ENCODE results near the gene CFL1. TPM values are rescaled to one million over a fixed set of nuclear protein-coding genes. Genes with fewer than 3 reads are reported as not detected.

CFL1 gene
- total and polyA plus RNA-seq, 2 experiments from 2014 or later = 1,393 to 2,124 TPM

- no peaks in the 10 kb centered on the region for H3K79me2 ChIP-seq (replicated peaks; ENCODE audit: insufficient read depth)
These were observed 10.9 kb upstream of the CFL1 start for GRCh38 chr11:65868907-65869306.

GRCh38 chr11:65868076-65868667, 10.2 kb upstream of the CFL1 start:
- peak overlapping the region; percentile 83; the same call in 1 of the 2 replicates for H2AFZ ChIP-seq
- H3K27me3 ChIP-seq (ENCODE audit: insufficient read depth) = peaks cover 29% of the 10 kb centered on the region
- Mint-ChIP-seq H3K4me1 (peaks cover 8% of the 10 kb centered on the region), H3K4me3 (peak overlapping the region; percentile 91), H3K27me3 (ENCODE audit: insufficient read depth, low read depth, poor library complexity) (peaks cover 43% of the 10 kb centered on the region), H3K27ac (0 out of 2 replicates have a peak overlapping the region, but pooled peaks have one; percentile 82), H3K36me3 (ENCODE audit: low read depth) (peaks cover 21% of the 10 kb centered on the region), H3K9me3 (no peaks in the 10 kb centered on the region; the same call in 2 of the 3 replicates)
- ATAC-seq (peak; percentile 73), DNase-seq (ENCODE audit: low spot score) (peak; percentile 88)
- H3F3A ChIP-seq (replicated peaks; ENCODE audit: low read depth) = peaks cover 9% of the 10 kb centered on the region; the same call in 1 of the 2 replicates
- no peaks in the 10 kb centered on the region for H3K4me1 ChIP-seq (ENCODE audit: insufficient read depth)
- H3K36me3 ChIP-seq (ENCODE audit: insufficient read depth) = no peaks in the 10 kb centered on the region; the same call in 1 of the 2 replicates
- H3K27ac ChIP-seq (ENCODE audit: low read depth) = no peak overlapping the region
- no peaks in the 10 kb centered on the region for H3K9me2 ChIP-seq (ENCODE audit: insufficient read depth)
- no peak for TF ChIP-seq CTCF (conservative IDR thresholded peaks at IDR 0.05; ENCODE audit: low read depth in 2 of 2)
- TF ChIP-seq NANOG (IDR thresholded peaks at IDR 0.05; ENCODE audit: borderline replicate concordance) = no peak
- no peak for TF ChIP-seq ZNF331 (CRISPR knock-in tag; IDR thresholded peaks at IDR 0.05; ENCODE audit: low read depth)
- no peak for TF ChIP-seq STAT1 (IDR thresholded peaks at IDR 0.05; ENCODE audit: unreplicated experiment)
- TF ChIP-seq ETS1 (IDR thresholded peaks at IDR 0.05) = peak; percentile 92
- no peak for TF ChIP-seq REST (IDR thresholded peaks at IDR 0.05; ENCODE audit: unreplicated experiment)
- peak; percentile 26; the same call in 1 of the 2 replicates for TF ChIP-seq POLR2AphosphoS5 (IDR thresholded peaks at IDR 0.05; ENCODE audit: low read depth)
- TF ChIP-seq ZNF114 (CRISPR knock-in tag; IDR thresholded peaks at IDR 0.05) = no peak
- TF ChIP-seq JUNB (IDR thresholded peaks at IDR 0.05; ENCODE audit: unreplicated experiment) = no peak
- TF ChIP-seq EZH2 (IDR thresholded peaks at IDR 0.05; ENCODE audit: low read depth, unreplicated experiment) = no peak
- H3K4me2 ChIP-seq = peak overlapping the region; percentile 96
- H4K20me1 ChIP-seq (replicated peaks; ENCODE audit: insufficient read depth) = no peaks in the 10 kb centered on the region; the same call in 1 of the 2 replicates
- H3K4me3 ChIP-seq = peak overlapping the region; percentile 92
- H3K79me2 ChIP-seq (replicated peaks; ENCODE audit: insufficient read depth) = no peaks in the 10 kb centered on the region

More at GRCh38 chr11:65868907-65869306, 10.9 kb upstream of the CFL1 start:
- H3K4me3 Mint-ChIP-seq = no peak overlapping the region; the same call in 2 of the 3 replicates
- no peaks in the 10 kb centered on the region; the same call in 2 of the 3 replicates for H3K9me3 Mint-ChIP-seq
- Histone ChIP-seq H3K36me3 (ENCODE audit: insufficient read depth) (no peaks in the 10 kb centered on the region; the same call in 1 of the 2 replicates), H3K4me3 (no peak overlapping the region), H3K4me2 (no peak overlapping the region), H3K4me1 (ENCODE audit: insufficient read depth) (no peaks in the 10 kb centered on the region; the same call in 1 of the 2 replicates), H3K27ac (ENCODE audit: low read depth) (no peak overlapping the region), H3F3A (replicated peaks; ENCODE audit: low read depth) (peaks cover 9% of the 10 kb centered on the region; the same call in 1 of the 2 replicates), H4K20me1 (replicated peaks; ENCODE audit: insufficient read depth) (no peaks in the 10 kb centered on the region; the same call in 1 of the 2 replicates), H2AFZ (no peak overlapping the region), H3K27me3 (ENCODE audit: insufficient read depth) (peaks cover 29% of the 10 kb centered on the region), H3K9me2 (ENCODE audit: insufficient read depth) (no peaks in the 10 kb centered on the region)
- DNase-seq (ENCODE audit: low spot score) (no peak), ATAC-seq (no peak)
- H3K36me3 Mint-ChIP-seq (ENCODE audit: low read depth) = peaks cover 14% of the 10 kb centered on the region
- peaks cover 8% of the 10 kb centered on the region for H3K4me1 Mint-ChIP-seq
- H3K27me3 Mint-ChIP-seq (ENCODE audit: insufficient read depth, low read depth, poor library complexity) = peaks cover 45% of the 10 kb centered on the region
- H3K27ac Mint-ChIP-seq = no peak overlapping the region
- TF ChIP-seq STAT1 (IDR thresholded peaks at IDR 0.05; ENCODE audit: unreplicated experiment) (no peak), EZH2 (IDR thresholded peaks at IDR 0.05; ENCODE audit: low read depth, unreplicated experiment) (no peak), ZNF114 (CRISPR knock-in tag; IDR thresholded peaks at IDR 0.05) (no peak)

Measured in GM23338 (cell line).